Activated T-cell treated with anti-CD3 and anti-CD28 coated beads for 1 hour (primary cell): Measurements from ENCODE around the gene TMEM151B.

Experiments
- DNase-seq: peaks from one replicate; pipeline ENCODE4 v3.0.0-alpha.2; 2020; ENCODE audit warnings: low read depth

Gene TMEM151B

GRCh38 chr6:44250718-44251123, 19.5 kb upstream of the TMEM151B start:
- DNase-seq: no peak

DNA sequence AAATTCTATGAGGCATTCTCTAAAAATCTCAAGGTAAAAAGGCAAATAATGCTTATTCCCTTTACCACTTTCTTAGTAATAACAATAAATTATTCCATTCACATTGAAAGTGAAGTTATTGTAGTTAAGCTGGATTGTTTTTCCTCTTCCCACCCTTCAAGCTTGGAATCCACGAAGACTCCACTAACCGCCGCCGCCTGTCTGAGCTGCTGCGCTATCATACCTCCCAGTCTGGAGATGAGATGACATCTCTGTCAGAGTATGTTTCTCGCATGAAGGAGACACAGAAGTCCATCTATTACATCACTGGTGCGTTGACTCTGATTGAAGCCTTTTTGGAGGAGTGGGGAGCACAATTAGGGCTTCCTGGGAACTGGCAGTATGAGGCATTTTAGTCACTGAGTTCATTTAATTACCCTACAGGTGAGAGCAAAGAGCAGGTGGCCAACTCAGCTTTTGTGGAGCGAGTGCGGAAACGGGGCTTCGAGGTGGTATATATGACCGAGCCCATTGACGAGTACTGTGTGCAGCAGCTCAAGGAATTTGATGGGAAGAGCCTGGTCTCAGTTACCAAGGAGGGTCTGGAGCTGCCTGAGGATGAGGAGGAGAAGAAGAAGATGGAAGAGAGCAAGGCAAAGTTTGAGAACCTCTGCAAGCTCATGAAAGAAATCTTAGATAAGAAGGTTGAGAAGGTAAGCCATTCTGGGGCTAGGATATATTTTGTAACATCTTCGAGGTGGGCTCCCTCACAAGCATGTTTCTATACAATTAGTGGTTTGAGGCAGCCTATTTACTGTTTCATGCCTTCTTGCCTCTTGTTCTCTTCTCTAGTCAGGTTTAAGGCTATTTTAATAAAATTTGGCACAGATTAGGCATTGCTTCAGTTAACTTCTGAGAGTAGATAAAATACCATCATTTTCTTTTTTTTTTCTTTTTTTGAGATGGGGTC, 18.4 kb upstream of the TMEM151B start:
- no peak for DNase-seq

DNA sequence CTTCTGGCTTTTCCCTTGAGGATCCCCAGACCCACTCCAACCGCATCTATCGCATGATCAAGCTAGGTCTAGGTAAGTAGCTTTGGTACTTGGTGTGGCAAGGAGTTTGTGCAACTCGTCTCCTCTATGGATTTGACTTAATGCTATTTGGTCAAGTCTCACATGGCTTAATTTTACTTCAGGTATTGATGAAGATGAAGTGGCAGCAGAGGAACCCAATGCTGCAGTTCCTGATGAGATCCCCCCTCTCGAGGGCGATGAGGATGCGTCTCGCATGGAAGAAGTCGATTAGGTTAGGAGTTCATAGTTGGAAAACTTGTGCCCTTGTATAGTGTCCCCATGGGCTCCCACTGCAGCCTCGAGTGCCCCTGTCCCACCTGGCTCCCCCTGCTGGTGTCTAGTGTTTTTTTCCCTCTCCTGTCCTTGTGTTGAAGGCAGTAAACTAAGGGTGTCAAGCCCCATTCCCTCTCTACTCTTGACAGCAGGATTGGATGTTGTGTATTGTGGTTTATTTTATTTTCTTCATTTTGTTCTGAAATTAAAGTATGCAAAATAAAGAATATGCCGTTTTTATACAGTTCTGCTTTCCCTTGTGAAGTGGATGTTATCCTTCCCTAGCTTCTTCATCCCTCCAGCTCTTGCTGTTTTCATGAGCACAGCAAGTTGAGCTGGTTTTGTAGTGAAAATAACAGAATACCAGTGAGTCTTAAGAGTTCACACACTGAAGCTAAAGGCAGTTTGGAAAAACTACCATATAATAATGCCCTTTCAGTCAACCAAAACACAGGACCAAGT, 16.7 kb upstream of the TMEM151B start:
- DNase-seq: peak; percentile 56

DNA sequence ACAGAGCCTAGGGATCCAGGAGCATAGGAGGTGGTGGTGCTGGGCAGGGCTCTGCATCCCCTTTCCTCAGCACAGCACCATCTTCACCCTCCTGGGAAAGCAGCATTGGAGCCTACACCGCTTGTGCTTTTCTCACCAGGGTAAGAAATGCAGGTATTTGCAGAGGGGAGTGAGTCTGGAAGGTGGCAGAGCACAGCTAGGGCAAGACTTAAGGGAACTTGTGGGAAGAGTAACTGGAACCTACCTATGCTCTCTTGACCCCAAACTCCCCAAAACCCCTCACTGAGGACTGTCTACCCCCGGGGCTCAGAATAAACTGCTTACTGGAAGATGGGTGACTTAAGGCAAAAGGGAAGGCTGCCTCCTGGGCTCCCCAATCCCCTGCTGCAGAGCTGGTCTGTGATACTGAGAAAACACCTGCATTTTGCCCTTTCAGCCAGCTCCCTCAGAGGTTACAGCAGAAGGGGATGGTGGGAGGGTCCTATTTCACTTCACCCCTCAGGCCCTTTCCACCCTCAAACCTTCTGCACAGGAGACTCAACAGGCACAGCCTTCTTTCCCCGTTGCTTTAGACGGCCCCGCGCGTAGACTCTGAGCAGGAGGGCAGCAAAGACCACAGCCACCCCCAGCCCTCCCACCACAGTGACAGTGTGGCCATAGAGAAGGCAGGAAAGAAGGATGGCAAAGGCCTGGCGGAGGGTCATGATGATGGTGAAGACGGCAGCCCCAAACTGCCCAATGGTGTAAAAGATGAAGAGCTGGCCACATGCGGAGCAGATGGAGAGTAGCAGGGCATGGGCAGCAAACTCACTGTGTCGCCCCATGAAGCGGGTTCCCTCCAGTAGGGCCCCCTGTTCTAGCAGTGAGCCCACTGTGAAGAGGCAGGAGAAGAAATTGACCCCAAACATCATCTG, 15.8 kb upstream of the TMEM151B start:
- no peak for DNase-seq

GRCh38 chr6:44255105-44255808, 15.0 kb upstream of the TMEM151B start:
- no peak for DNase-seq

- DNase-seq: no peak
Measured at GRCh38 chr6:44255871-44256774, 14.1 kb upstream of the TMEM151B start.

- no peak for DNase-seq
Measured at GRCh38 chr6:44256775-44257024, 13.6 kb upstream of the TMEM151B start.

GRCh38 chr6:44257025-44257752, 13.1 kb upstream of the TMEM151B start, which contains the start of gene SLC35B2:
Gene SLC35B2 (minus strand): TSS chr6:44257528. CDS start chr6:44257410, 118 bp downstream.
- DNase-seq: no peak

- no peak for DNase-seq
Measured at GRCh38 chr6:44257753-44258324, 12.4 kb upstream of the TMEM151B start.

DNA sequence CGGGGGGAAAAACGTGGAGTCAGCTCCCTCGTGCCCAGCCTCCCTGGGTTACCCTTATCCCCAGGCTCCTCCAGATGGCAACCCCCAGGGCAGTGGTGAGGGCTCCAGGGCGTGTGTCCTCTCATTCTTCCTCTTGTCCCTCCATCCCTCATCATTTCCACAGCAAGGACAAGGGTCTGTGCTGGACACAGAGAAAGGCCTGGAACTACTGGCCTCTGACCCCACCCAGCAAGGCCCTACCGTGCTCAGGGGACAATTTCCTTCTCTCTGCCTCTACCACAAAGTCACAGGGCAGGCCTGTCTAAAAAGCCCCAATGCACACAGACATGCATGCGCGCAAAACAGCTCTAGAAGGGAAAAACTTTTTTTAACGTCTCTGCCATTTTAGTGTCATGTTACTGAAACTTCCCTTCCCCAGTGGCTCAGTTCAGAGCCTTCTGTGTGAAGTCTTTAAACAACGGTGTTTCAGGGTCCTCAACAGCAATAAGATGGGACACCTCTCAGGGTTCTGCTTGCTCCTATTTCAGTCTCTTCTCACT, 11.9 kb upstream of the TMEM151B start:
- no peak for DNase-seq

- no peak for DNase-seq
Measured at GRCh38 chr6:44258921-44259320, 11.3 kb upstream of the TMEM151B start.

DNA sequence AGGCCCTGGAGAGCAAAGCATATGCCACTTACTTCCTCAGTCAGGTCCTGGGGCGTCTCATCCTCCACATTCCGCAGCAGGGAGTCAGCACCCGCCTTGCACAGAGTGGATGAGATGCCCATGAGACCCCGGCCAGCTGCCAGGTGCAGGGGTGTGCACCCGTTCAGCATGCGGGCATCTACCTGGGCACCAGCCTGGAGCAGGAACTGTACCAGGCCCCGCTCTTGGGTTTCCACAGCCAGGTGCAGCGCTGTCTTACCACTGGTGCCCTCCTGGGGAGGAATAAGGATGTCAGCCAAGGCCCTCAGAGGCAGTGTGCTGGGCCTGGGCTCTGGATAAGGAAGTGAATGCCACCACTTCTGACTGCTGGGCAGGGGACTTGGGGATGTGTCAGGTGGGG, 10.2 kb upstream of the TMEM151B start:
- no peak for DNase-seq

DNA sequence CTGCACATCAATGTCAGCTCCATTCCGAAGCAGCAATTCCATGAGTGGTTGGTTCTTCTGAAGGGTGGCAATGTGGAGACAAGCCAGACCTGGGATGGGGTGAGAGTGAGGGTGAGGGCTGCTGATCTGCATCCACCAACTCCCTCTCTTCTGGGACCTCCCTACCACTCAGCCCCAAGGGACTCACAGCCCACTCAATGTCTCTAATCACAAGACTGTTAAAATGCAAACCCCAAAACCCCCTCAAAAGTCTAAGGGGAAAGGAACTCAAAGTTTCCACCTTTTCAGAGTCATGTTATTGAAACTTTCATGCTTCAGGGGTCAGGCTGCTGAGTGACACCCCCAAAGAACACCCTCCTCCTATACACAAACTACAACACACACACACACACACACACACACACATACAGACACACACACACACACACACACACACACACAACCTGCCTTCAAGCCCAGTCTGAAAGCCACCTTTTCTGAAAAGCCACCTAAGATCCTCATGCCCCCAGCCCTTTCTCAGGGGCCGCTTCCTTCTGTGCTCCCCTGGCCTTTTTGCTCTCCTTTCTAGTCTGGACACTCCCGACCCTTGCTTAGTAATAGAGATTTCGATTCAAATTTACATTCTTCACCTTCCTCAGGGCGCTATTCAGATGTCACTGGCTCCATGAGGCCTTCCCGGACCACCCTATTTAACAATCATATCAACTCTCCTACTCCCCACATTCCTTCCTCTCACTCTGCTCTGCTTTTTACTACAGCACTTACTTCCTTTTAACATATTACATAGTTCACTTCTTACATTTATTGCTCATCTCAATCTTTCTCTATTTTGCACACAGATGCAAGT, 9.6 kb upstream of the TMEM151B start:
- no peak for DNase-seq

GRCh38 chr6:44261581-44261980, 8.7 kb upstream of the TMEM151B start:
- DNase-seq: no peak

- no peak for DNase-seq
Measured at GRCh38 chr6:44262467-44263353, 7.5 kb upstream of the TMEM151B start.

DNA sequence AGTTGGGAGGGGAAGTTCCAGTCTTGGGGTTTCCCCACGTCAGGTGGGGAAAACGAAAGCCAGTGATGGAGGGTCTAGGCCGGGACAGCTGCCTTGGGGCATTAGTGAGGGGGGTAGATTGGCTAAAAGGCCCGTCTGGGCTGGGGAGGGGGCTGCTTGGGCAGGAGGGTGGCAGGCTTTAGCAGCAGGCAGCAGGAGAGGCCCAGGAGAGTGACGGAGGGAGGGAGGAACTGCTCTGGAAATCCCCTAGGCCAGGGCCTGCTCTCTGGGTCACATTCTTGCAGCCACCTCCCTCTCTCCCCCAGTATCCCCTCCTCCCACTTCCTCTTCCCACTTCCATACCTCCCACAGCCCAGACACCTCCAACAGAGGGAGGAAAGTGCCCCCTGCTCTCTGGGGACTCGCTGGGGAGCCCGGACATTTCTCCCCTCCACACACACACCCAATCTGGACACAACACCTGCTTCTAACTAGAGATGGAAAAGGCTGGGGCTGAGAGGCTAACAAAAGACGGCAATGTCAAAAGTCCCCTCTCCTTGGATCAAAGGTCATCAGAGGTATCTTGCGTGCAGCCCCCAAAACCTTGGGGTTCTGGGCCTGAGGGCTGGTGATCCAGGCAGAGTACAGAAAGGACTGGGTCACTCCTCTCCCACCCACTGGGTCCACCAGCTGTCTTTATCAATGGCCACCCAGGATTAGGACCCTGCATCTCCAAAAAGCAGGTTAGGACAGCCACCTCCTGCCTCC, 6.7 kb upstream of the TMEM151B start:
- DNase-seq: no peak
